SK-N-SH treated with all-trans-retinoic acid at 6 μM for 48 hours (cell line): Measurements from ENCODE around the gene NDUFV3.

Source experiments
- ARNTL ChIP-seq: fragments of 450-650 bp; formaldehyde crosslinking; IDR thresholded peaks from 2 replicates; pipeline ENCODE4 v1.5.0; 2020; ENCODE audit warnings: low read depth, mild to moderate bottlenecking, moderate library complexity, borderline replicate concordance
- BACH2 ChIP-seq: fragments of 250-450 bp; sonication (Bioruptor Pico); IDR thresholded peaks from 2 replicates; pipeline ENCODE4 v1.9.0; 2021; ENCODE audit warnings: mild to moderate bottlenecking, borderline replicate concordance
- CREB5 ChIP-seq: fragments of 250-450 bp; sonication (Bioruptor Pico); IDR thresholded peaks from 2 replicates; pipeline ENCODE4 v1.5.1; 2020; ENCODE audit warnings: low read depth, mild to moderate bottlenecking, moderate library complexity
- CSDC2 ChIP-seq: fragments of 250-450 bp; sonication (Bioruptor Pico); IDR thresholded peaks from 2 replicates; pipeline ENCODE4 v1.5.0; 2020; ENCODE audit warnings: mild to moderate bottlenecking, moderate library complexity
- CSRNP3 ChIP-seq: fragments of 250-450 bp; sonication (Bioruptor Pico); IDR thresholded peaks from 2 replicates; pipeline ENCODE4 v1.5.1; 2021; ENCODE audit warnings: mild to moderate bottlenecking, moderate library complexity
- ISL1 ChIP-seq: fragments of 250-450 bp; sonication (Bioruptor Pico); IDR thresholded peaks from 2 replicates; pipeline ENCODE4 v2.1.2; 2022; ENCODE audit warnings: mild to moderate bottlenecking, moderate library complexity
- OSR1 ChIP-seq: fragments of 250-450 bp; sonication (Bioruptor Pico); IDR thresholded peaks from 2 replicates; pipeline ENCODE4 v1.8.0; 2022; ENCODE audit warnings: moderate library complexity, mild to moderate bottlenecking, inconsistent platforms
- PATZ1 ChIP-seq: fragments of 250-450 bp; sonication (Bioruptor Pico); IDR thresholded peaks from 2 replicates; pipeline ENCODE4 v1.8.0; 2020; ENCODE audit warnings: mild to moderate bottlenecking, moderate library complexity, borderline replicate concordance
- RARB ChIP-seq: fragments of 250-450 bp; sonication (Bioruptor Pico); IDR thresholded peaks from 2 replicates; pipeline ENCODE4 v1.8.0; 2021; ENCODE audit warnings: mild to moderate bottlenecking, moderate library complexity
- TOX ChIP-seq: fragments of 250-450 bp; sonication (Bioruptor Pico); IDR thresholded peaks from 2 replicates; pipeline ENCODE4 v1.8.0; 2021; ENCODE audit warnings: mild to moderate bottlenecking, moderate library complexity, borderline replicate concordance
- ZFP3 ChIP-seq: fragments of 250-450 bp; sonication (Bioruptor Pico); IDR thresholded peaks from 2 replicates; pipeline ENCODE4 v1.5.0; 2020; ENCODE audit warnings: mild to moderate bottlenecking, moderate library complexity
- ZFP30 ChIP-seq: fragments of 450-650 bp; formaldehyde crosslinking; IDR thresholded peaks from 2 replicates; pipeline ENCODE4 v1.5.0; 2022; ENCODE audit warnings: mild to moderate bottlenecking, moderate library complexity
- ZNF70 ChIP-seq: fragments of 450-650 bp; formaldehyde crosslinking; IDR thresholded peaks from 2 replicates; pipeline ENCODE4 v1.5.0; 2020; ENCODE audit warnings: mild to moderate bottlenecking, moderate library complexity

- TF ChIP-seq CREB5 (CRISPR knock-in tag) (no peak), ZFP30 (CRISPR knock-in tag) (no peak), ZFP3 (CRISPR knock-in tag) (no peak), ISL1 (CRISPR knock-in tag) (no peak), CSDC2 (CRISPR knock-in tag) (no peak), PATZ1 (CRISPR knock-in tag) (no peak), BACH2 (no peak), RARB (CRISPR knock-in tag) (no peak), CSRNP3 (CRISPR knock-in tag) (no peak), ARNTL (CRISPR knock-in tag) (no peak), TOX (CRISPR knock-in tag) (no peak), OSR1 (CRISPR knock-in tag) (no peak), ZNF70 (CRISPR knock-in tag) (no peak)
Observed at GRCh38 chr21:42878678-42878992, 14.5 kb upstream of the NDUFV3 start.
